ENCODE results near the gene BMP6. TPM values are rescaled to one million over a fixed set of nuclear protein-coding genes. Genes with fewer than 3 reads are reported as not detected.
"Not testable (repeated sequence)": the region's sequence is repeated elsewhere in the genome, so short reads cannot be mapped to it uniquely, and the experiment has no call there.

BMP6 gene
- total RNA-seq, 1 donor from 2014 or later = 9.0 TPM

DNA sequence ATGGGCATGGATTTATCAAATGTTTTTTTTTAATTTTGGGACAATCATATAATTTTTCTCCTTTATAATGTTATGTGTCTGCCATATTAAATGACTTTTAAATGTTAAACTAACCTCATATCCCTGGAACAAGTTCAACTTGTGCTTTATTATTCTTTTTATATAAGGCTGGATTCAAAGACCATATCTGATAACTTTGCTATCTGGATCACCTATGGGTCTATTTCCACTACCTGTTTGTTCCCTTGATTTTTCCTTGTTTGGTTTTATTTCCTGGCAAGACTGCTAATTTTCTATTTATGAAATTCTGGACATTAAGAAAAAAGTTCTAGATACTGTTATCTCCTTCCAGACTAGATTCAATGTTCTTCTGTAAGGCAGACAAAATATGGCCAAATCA is 125.9 kb downstream of the BMP6 start:
- ATAC-seq (no peak), DNase-seq (ENCODE audit: low spot score) (no peak)
- intact Hi-C loops (cut with DNase I) = no loop called here

- intact Hi-C loops (cut with DNase I) = no loop called here
- DNase-seq (ENCODE audit: low spot score) (no peak), ATAC-seq (no peak)
These were observed 133.7 kb downstream of the BMP6 start for GRCh38 chr6:7859591-7859990.

DNA sequence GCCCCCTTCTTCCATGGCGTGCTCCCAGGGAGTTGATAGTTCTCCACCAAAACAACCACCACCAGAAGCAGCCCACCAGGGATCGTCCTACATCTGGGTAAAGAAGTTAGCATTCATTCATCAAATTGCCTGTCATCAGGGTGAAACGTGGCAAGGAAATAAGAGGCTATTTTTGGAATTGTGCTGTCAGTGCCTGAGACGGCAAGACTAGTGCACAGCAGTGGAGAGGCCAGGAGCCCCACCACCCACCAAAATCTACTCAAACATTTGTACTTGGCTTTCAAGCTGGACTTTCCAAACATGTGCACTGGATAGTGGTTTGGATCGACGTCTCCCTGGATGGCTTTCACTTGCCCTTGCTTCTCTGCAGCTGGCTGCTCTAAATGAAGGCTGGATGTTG is 139.9 kb downstream of the BMP6 start:
- intact Hi-C loops (cut with DNase I) = no loop called here
- ATAC-seq (no peak), DNase-seq (ENCODE audit: low spot score) (no peak)

DNA sequence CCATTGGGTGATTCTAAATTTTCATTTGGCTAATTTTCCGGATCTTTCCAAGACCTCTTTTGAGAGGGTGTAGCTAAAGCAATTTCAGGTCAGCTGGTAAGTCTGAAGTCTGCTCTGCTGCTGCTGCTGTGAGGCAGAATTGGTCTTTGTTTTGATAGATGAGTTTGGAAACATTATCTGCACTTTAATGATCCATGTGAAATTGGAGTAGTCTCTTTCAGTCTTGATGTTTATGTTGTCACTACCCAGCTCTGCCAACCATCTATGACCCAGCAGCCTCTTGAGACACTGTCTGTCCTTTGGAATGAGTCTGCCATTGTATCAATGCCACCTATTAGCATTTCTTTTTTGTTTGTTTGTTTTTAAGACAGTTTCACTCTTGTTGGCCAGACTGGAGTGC is 140.6 kb downstream of the BMP6 start:
- intact Hi-C loops (cut with DNase I) = no loop called here
- no peak for DNase-seq (ENCODE audit: low spot score)
- ATAC-seq = no peak

DNA sequence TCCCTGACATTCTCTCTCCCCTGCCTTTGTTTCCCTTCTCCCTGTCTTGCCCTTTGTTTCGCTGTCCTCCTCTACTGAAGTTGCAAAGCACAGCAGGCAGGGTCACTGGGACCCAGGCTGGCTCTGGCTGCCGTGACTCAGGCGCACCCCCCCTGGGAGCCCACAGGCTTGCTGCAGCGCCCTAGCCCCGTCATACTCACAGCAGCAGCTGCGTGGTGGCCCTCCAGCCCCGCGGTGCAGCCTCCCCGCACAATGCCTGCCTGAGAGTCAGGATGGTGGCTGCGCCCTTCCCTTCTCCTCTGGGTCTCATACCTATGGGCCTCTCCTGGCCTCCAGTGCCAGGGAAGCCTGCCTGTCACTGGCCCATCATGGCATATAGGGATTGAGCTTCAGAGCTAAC is 143.0 kb downstream of the BMP6 start:
- intact Hi-C loops (cut with DNase I) = no loop called here
- no peak for ATAC-seq
- no peak for DNase-seq (ENCODE audit: low spot score)

DNA sequence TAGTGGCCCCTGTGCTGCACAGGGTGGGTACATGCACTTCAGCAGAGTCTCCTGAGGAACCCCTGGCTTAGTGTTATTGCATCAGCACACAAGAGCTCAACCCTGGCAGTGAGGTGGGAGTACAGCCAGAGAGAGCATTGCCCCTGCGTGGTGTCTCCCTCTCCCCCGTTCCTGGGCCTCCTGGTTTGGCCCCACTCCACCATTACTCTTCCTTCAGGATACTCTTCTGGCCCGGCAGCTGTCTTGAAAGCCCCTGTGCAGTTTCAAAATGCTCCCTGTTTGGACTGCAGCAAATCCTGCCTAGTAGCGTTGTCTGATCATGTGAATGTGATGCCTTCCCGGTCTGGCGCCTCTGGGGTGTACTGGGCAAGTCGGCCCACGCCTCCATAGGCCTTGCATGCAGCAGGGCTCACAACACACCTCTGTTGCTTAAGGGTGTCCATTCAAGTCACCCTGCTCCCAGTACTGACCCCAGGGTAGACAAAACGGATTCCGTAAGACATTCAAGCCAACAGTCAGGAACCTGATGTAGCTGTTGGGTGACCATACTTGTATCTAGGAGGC is 152.6 kb downstream of the BMP6 start:
- intact Hi-C loops (cut with DNase I) = no loop called here
- no peak for ATAC-seq
- DNase-seq (ENCODE audit: low spot score) = no peak

GRCh38 chr6:7879043-7879442 is 153.1 kb downstream of the BMP6 start:
- intact Hi-C loops (cut with DNase I) = no loop called here
- ATAC-seq (no peak), DNase-seq (ENCODE audit: low spot score) (no peak)

DNA sequence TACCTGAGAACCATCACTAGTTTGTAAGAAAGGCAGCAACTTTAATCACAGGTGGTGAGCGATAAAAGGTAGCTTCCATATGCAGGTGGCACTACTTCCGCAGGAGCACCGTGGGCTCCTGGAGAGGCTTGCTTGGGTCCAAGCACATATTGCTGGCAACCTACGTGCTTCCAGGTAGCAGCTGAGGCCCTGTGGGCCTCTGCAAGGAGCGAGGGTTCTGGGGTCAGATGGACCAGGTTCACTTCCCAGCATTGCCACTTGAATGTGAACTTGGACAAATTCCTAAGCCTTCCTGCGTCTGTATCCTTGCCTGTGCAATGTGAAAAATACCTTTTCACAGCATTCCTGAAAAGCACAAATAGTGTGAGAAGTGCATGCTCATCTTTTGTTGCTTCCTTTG is 153.7 kb downstream of the BMP6 start:
- DNase-seq (ENCODE audit: low spot score) = no peak
- intact Hi-C loops (cut with DNase I) = no loop called here
- no peak for ATAC-seq

DNA sequence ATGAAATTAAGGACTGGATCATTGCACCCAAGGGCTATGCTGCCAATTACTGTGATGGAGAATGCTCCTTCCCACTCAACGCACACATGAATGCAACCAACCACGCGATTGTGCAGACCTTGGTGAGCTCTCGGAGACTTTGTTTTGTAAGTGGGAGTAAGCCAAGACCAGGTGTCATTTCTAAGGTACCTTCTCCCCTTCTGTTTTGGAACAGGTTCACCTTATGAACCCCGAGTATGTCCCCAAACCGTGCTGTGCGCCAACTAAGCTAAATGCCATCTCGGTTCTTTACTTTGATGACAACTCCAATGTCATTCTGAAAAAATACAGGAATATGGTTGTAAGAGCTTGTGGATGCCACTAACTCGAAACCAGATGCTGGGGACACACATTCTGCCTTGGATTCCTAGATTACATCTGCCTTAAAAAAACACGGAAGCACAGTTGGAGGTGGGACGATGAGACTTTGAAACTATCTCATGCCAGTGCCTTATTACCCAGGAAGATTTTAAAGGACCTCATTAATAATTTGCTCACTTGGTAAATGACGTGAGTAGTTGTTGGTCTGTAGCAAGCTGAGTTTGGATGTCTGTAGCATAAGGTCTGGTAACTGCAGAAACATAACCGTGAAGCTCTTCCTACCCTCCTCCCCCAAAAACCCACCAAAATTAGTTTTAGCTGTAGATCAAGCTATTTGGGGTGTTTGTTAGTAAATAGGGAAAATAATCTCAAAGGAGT is 154.2 kb downstream of the BMP6 start:
- DNase-seq (ENCODE audit: low spot score) (no peak), ATAC-seq (no peak)
- intact Hi-C loops (cut with DNase I) = no loop called here

GRCh38 chr6:7880718-7881107 is 154.8 kb downstream of the BMP6 start:
- no peak for DNase-seq (ENCODE audit: low spot score)
- intact Hi-C loops (cut with DNase I) = no loop called here
- ATAC-seq = no peak

GRCh38 chr6:7881765-7882500 is 156.0 kb downstream of the BMP6 start:
- DNase-seq (ENCODE audit: low spot score) (no peak), ATAC-seq (no peak)
- intact Hi-C loops (cut with DNase I) = no loop called here

- DNase-seq (ENCODE audit: low spot score) = no peak
- no peak for ATAC-seq
- intact Hi-C loops (cut with DNase I) = no loop called here
These were observed 156.8 kb downstream of the BMP6 start for GRCh38 chr6:7882505-7883257.

- ATAC-seq (no peak), DNase-seq (ENCODE audit: low spot score) (no peak)
- intact Hi-C loops (cut with DNase I) = no loop called here
These were observed 157.5 kb downstream of the BMP6 start for GRCh38 chr6:7883381-7883780.

DNA sequence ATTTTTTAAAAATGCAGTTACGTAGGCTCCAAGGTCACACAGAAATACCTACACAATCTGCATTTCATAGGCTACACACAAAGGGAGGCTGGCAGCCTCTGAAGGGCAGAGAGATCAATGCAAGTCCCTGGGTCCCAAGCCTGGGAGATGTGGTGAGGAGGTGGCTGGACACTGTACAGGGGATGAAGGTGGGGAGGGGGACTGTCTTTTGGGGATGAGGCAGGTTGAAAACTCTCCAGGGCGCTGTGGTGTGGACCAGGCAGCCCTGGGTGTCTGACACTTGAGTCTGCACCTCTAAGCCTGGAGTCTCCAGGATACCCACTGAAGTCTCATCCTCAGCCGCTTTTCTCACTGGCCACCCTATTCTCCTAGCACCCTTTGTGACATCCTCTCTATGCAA is 160.2 kb downstream of the BMP6 start:
- DNase-seq (ENCODE audit: low spot score) (no peak), ATAC-seq (no peak)
- intact Hi-C loops (cut with DNase I) = no loop called here

DNA sequence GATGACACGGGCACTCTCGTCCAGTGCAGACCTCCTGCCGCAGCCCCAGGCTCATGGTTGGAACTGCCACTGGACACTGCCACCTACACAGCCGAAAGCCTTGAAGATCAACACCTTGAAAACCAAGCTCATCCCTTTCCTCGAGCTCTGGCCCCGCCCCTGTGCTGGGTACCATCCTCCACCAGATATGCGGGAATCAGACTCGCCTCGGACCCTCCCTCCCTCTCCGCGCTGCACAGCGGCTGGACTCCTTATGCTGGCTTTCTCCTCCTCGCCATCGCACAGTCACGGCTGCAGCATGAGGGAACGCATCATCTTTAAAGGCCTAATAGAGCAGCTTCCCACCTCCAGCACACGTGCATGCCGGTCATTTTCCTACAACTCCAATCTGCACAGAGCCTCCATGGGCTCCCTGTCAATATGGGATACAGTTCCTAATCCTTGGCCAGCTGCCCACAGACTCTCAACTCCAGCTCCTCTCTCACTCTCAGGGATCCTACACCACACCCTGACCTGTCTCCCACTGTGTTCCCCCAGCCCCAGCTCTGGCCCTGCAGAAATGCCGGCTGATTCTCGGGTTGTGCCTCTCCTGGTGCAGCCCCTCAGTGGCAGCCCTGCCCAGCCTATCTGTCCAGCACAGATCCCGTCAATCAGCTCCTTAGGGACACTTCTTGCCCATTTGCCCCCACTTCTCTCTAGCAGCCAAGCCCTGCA is 161.5 kb downstream of the BMP6 start:
- DNase-seq (ENCODE audit: low spot score) (no peak), ATAC-seq (no peak)
- intact Hi-C loops (cut with DNase I) = no loop called here

- no peak for DNase-seq (ENCODE audit: low spot score)
- intact Hi-C loops (cut with DNase I) = no loop called here
- ATAC-seq = no peak
These were observed 162.9 kb downstream of the BMP6 start for GRCh38 chr6:7888587-7889357.

- intact Hi-C loops (cut with DNase I) = no loop called here
- no peak for ATAC-seq
- no peak for DNase-seq (ENCODE audit: low spot score)
These were observed 165.4 kb downstream of the BMP6 start for GRCh38 chr6:7891078-7891872.

GRCh38 chr6:7892367-7892766 is 166.5 kb downstream of the BMP6 start:
- DNase-seq (ENCODE audit: low spot score); ATAC-seq; intact Hi-C loops (cut with DNase I): not testable (repeated sequence)

Measured in sciatic nerve (tissue), 2 donors.